GM23248 (cell line): ENCODE data around the gene SMC1B. TPM values are rescaled to one million over a fixed set of nuclear protein-coding genes. Genes with fewer than 3 reads are reported as not detected.

ENCODE experiments used
- DNase-seq: peaks from one replicate; pipeline ENCODE4 v3.0.0-alpha.2; 2015
- H2AFZ ChIP-seq: fragments of 200-600 bp; sonication (generic); 2 replicates; pipeline ENCODE4 v1.6.1; 2016; ENCODE audit warnings: antibody characterized with exemption
- H3F3A ChIP-seq: fragments of 200-600 bp; sonication (generic); 2 replicates; pipeline ENCODE4 v1.6.1; 2016; ENCODE audit warnings: mild to moderate bottlenecking, antibody characterized with exemption, mixed run types; ENCODE audit not compliant: insufficient read depth
- H3K27ac ChIP-seq: fragments of 200-600 bp; sonication (generic); 2 replicates; pipeline ENCODE4 v1.5.1; 2016; ENCODE audit warnings: mild to moderate bottlenecking
- H3K27me3 ChIP-seq: fragments of 200-600 bp; sonication (generic); replicated peaks from 2 replicates; pipeline ENCODE4 v1.6.1; 2016; ENCODE audit warnings: mild to moderate bottlenecking; ENCODE audit not compliant: insufficient read depth
- H3K36me3 ChIP-seq: fragments of 200-600 bp; sonication (generic); 2 replicates; pipeline ENCODE4 v1.6.1; 2016; ENCODE audit warnings: low read depth, mild to moderate bottlenecking
- H3K4me1 ChIP-seq: fragments of 200-600 bp; sonication (generic); 2 replicates; pipeline ENCODE4 v1.6.1; 2016; ENCODE audit warnings: mild to moderate bottlenecking; ENCODE audit not compliant: insufficient read depth
- H3K4me2 ChIP-seq: fragments of 200-600 bp; sonication (generic); one replicate; pipeline ENCODE4 v1.6.1; 2016; ENCODE audit warnings: mild to moderate bottlenecking; ENCODE audit not compliant: unreplicated experiment
- H3K4me3 ChIP-seq: fragments of 200-600 bp; sonication (generic); 2 replicates; pipeline ENCODE4 v1.5.1; 2016; ENCODE audit warnings: mild to moderate bottlenecking
- H3K79me2 ChIP-seq: fragments of 200-600 bp; sonication (generic); 2 replicates; pipeline ENCODE4 v1.6.1; 2016; ENCODE audit warnings: mild to moderate bottlenecking; ENCODE audit not compliant: insufficient read depth
- H3K9ac ChIP-seq: fragments of 200-600 bp; sonication (generic); 2 replicates; pipeline ENCODE4 v1.6.1; 2016; ENCODE audit warnings: mild to moderate bottlenecking
- H3K9me2 ChIP-seq: fragments of 200-600 bp; sonication (generic); 2 replicates; pipeline ENCODE4 v1.6.1; 2016; ENCODE audit warnings: mixed run types, mild to moderate bottlenecking, moderate library complexity; ENCODE audit not compliant: insufficient read depth
- H3K9me3 ChIP-seq: fragments of 200-600 bp; sonication (generic); one replicate; pipeline ENCODE4 v1.6.1; 2017; ENCODE audit warnings: low read depth
- H4K20me1 ChIP-seq: fragments of 200-600 bp; sonication (generic); 2 replicates; pipeline ENCODE4 v1.6.0; 2016; ENCODE audit not compliant: insufficient read depth
- EZH2 ChIP-seq: fragments of 200-600 bp; sonication (generic); IDR thresholded peaks from 2 replicates; pipeline ENCODE4 v1.6.1; 2018; ENCODE audit warnings: antibody characterized with exemption, mild to moderate bottlenecking; ENCODE audit not compliant: insufficient read depth, poor library complexity, severe bottlenecking
- EZH2phosphoT487 ChIP-seq: fragments of 200-600 bp; sonication (generic); IDR thresholded peaks from 2 replicates; pipeline ENCODE4 v1.6.1; 2018; ENCODE audit warnings: antibody characterized with exemption, moderate library complexity, mild to moderate bottlenecking, low read depth; ENCODE audit not compliant: insufficient read depth
- WGBS, 2 experiments: methylation state at CpG; one replicate each; pipeline ENCODE4 v1.1.6; 2015 to 2017; ENCODE audit warnings: low lambda C conversion rate in 2 of 2, low coverage in 1 of 2; ENCODE audit errors: missing lambda C conversion rate in 2 of 2; 5-methylcytosine and 5-hydroxymethylcytosine counted together
- in situ Hi-C: fragments of 300-500 bp; cut with MboI; formaldehyde crosslinking; loops from 2 replicates; pipeline ENCODE4 v1.15.0; 2020
- polyA plus RNA-seq: library from polyadenylated mRNA; unstranded; fragments of >200 nt; fragmentation: Nextera tagmentation; extraction: Ambion mirVana; gene quantifications from 2 replicates; pipeline ENCODE4 v1.2.1, GENCODE V29; 2016
- total RNA-seq: library from RNA; depleted of rRNA; stranded (reverse); fragments of >200 nt; shearing (Covaris generic); gene quantifications from 2 replicates; pipeline ENCODE4 v1.2.3, GENCODE V29; 2014

The SMC1B gene
- total and polyA plus RNA-seq, 2 experiments from 2014 or later: 0.08 TPM; not detected in 1

GRCh38 chr22:45308391-45308956 is 104.9 kb downstream of the SMC1B start:
- no peaks in the 10 kb centered on the region for H4K20me1 ChIP-seq
- no peaks in the 10 kb centered on the region for H3K9me2 ChIP-seq
- peaks cover 9% of the 10 kb centered on the region for H3K4me1 ChIP-seq
- no peaks in the 10 kb centered on the region for H3F3A ChIP-seq
- H3K79me2 ChIP-seq: peaks cover 11% of the 10 kb centered on the region
- H3K27ac ChIP-seq: no peak overlapping the region
- TF ChIP-seq EZH2phosphoT487 (no peak), EZH2 (no peak)
- H3K9me3 ChIP-seq: no peaks in the 10 kb centered on the region
- no peaks in the 10 kb centered on the region for H3K36me3 ChIP-seq
- no peak overlapping the region for H3K9ac ChIP-seq
- no peak overlapping the region for H3K4me2 ChIP-seq
- peak overlapping the region; percentile 99 for H2AFZ ChIP-seq
- no peaks in the 10 kb centered on the region for H3K27me3 ChIP-seq
- no peak overlapping the region for H3K4me3 ChIP-seq
- no peak for DNase-seq
- in situ Hi-C loops: no loop called here
- 82 to 88% methylated on average over 6 of the region's 6 CpGs for WGBS, 2 experiments

GRCh38 chr22:45306139-45306538 is 107.3 kb downstream of the SMC1B start:
- 74 to 75% methylated on average over 8 to 9 of the region's 9 CpGs for WGBS, 2 experiments

GRCh38 chr22:45305456-45306075 is 107.8 kb downstream of the SMC1B start:
- H3K27ac ChIP-seq: no peak overlapping the region
- in situ Hi-C loops: no loop called here
- TF ChIP-seq EZH2phosphoT487 (no peak), EZH2 (no peak)
- peaks cover 7% of the 10 kb centered on the region for H3K4me1 ChIP-seq
- H3K79me2 ChIP-seq: peaks cover 6% of the 10 kb centered on the region
- no peak for DNase-seq
- H4K20me1 ChIP-seq: no peaks in the 10 kb centered on the region
- H3K4me3 ChIP-seq: no peak overlapping the region
- no peak overlapping the region for H3K4me2 ChIP-seq
- no peak overlapping the region for H3K9ac ChIP-seq
- WGBS, 2 experiments: 53 to 56% methylated on average over 6 of the region's 6 CpGs
- H3K27me3 ChIP-seq: no peaks in the 10 kb centered on the region
- no peaks in the 10 kb centered on the region for H3K36me3 ChIP-seq
- H2AFZ ChIP-seq: no peak overlapping the region
- H3K9me3 ChIP-seq: no peaks in the 10 kb centered on the region
- peaks cover 4% of the 10 kb centered on the region; the same call in 1 of the 2 replicates for H3F3A ChIP-seq
- no peaks in the 10 kb centered on the region for H3K9me2 ChIP-seq

More at GRCh38 chr22:45306139-45306538, 107.3 kb downstream of the SMC1B start:
- Histone ChIP-seq H3K9ac (no peak overlapping the region), H3K4me1 (peaks cover 12% of the 10 kb centered on the region), H3K36me3 (no peaks in the 10 kb centered on the region), H2AFZ (no peak overlapping the region), H3K27me3 (no peaks in the 10 kb centered on the region), H3K9me3 (no peaks in the 10 kb centered on the region), H4K20me1 (no peaks in the 10 kb centered on the region), H3K4me3 (no peak overlapping the region), H3K9me2 (no peaks in the 10 kb centered on the region), H3K4me2 (no peak overlapping the region), H3K79me2 (peaks cover 11% of the 10 kb centered on the region), H3F3A (peaks cover 4% of the 10 kb centered on the region; the same call in 1 of the 2 replicates), H3K27ac (no peak overlapping the region)
- in situ Hi-C loops: no loop called here
- TF ChIP-seq EZH2 (no peak), EZH2phosphoT487 (no peak)
- DNase-seq: no peak

GRCh38 chr22:45304971-45305370 is 108.4 kb downstream of the SMC1B start:
- Histone ChIP-seq H3K36me3 (no peaks in the 10 kb centered on the region), H3K4me1 (peaks cover 7% of the 10 kb centered on the region), H2AFZ (no peak overlapping the region), H3K9me3 (no peaks in the 10 kb centered on the region), H3K79me2 (peaks cover under 1% of the 10 kb centered on the region; the same call in 1 of the 2 replicates), H3K27ac (no peak overlapping the region), H3K9me2 (no peaks in the 10 kb centered on the region), H3K9ac (no peak overlapping the region), H3K4me2 (no peak overlapping the region), H3K27me3 (no peaks in the 10 kb centered on the region), H3K4me3 (no peak overlapping the region), H3F3A (peaks cover 4% of the 10 kb centered on the region; the same call in 1 of the 2 replicates), H4K20me1 (no peaks in the 10 kb centered on the region)
- DNase-seq: no peak
- in situ Hi-C loops: no loop called here
- TF ChIP-seq EZH2: no peak
- no peak for TF ChIP-seq EZH2phosphoT487
- 77 to 80% methylated on average over 6 of the region's 6 CpGs for WGBS, 2 experiments
